IMR-90 (cell line): Measurements from ENCODE around the gene HTT. TPM values are rescaled to one million over a fixed set of nuclear protein-coding genes. Genes with fewer than 3 reads are reported as not detected.

Experiments
- ATAC-seq: fragments of 200-7000 bp; cut with Tn5 transposase; 2 replicates; pipeline ENCODE4 v1.9.1; 2020; ENCODE audit warnings: low read depth, mild to moderate bottlenecking, moderate library complexity
- BruUV-seq: library from RNA; stranded (reverse); fragments of 400-500 nt; replicated peaks from 2 replicates; lab custom pipeline; 2021; lab: Mats Ljungman, UMichigan
- CTCF ChIA-PET: fragments of 300-600 bp; formaldehyde crosslinking; extraction: SDS; loops from one replicate; lab custom pipeline; 2021; ENCODE audit warnings: antibody characterized with exemption; lab: Yijun Ruan, JAX
- POLR2A ChIA-PET: fragments of 300-600 bp; sonication (Branson Sonifier 250); formaldehyde crosslinking; loops from one replicate; lab custom pipeline; 2022; ENCODE audit warnings: antibody characterized with exemption; ENCODE audit not compliant: unreplicated experiment; lab: Charles Lee
- DNase-seq: peaks from one replicate; pipeline ENCODE4 v3.0.0; 2013
- H2AFZ ChIP-seq: replicated peaks from 2 replicates; pipeline ENCODE3; 2013; ENCODE audit warnings: low read length, mild to moderate bottlenecking; ENCODE audit not compliant: poor library complexity
- H2AK5ac ChIP-seq: 2 replicates; pipeline ENCODE4 v1.6.1; 2013; ENCODE audit warnings: low read depth, low read length, inconsistent platforms
- H2AK9ac ChIP-seq: replicated peaks from 2 replicates; pipeline ENCODE3; 2013; ENCODE audit warnings: mild to moderate bottlenecking, low read depth, low read length, moderate library complexity; ENCODE audit not compliant: poor library complexity
- H2BK120ac ChIP-seq: 2 replicates; pipeline ENCODE4 v1.6.1; 2013; ENCODE audit warnings: low read depth, low read length, inconsistent platforms
- H2BK15ac ChIP-seq: 3 replicates; pipeline ENCODE4 v1.6.1; 2013; ENCODE audit warnings: low read depth, low read length, inconsistent platforms
- H2BK20ac ChIP-seq: 2 replicates; pipeline ENCODE4 v1.6.1; 2013; ENCODE audit warnings: low read depth, mild to moderate bottlenecking, inconsistent platforms, low read length, moderate library complexity
- H2BK5ac ChIP-seq: 2 replicates; pipeline ENCODE4 v1.6.1; 2013; ENCODE audit warnings: mild to moderate bottlenecking, low read depth, low read length, inconsistent platforms; ENCODE audit not compliant: poor library complexity, severe bottlenecking
- H3K14ac ChIP-seq: replicated peaks from 2 replicates; pipeline ENCODE4 v1.6.1; 2013; ENCODE audit warnings: low read depth, low read length, inconsistent platforms
- H3K18ac ChIP-seq: 2 replicates; pipeline ENCODE4 v1.6.1; 2013; ENCODE audit warnings: low read depth, low read length, control low read depth
- H3K23ac ChIP-seq: 2 replicates; pipeline ENCODE4 v1.6.1; 2013; ENCODE audit warnings: low read depth, low read length, inconsistent platforms
- H3K27ac ChIP-seq: 2 replicates; pipeline ENCODE4 v1.5.1; 2013; ENCODE audit warnings: mild to moderate bottlenecking, control low read depth, low read length; ENCODE audit not compliant: insufficient read depth
- H3K27me3 ChIP-seq: 2 replicates; pipeline ENCODE4 v1.6.1; 2013; ENCODE audit warnings: low read length; ENCODE audit not compliant: control insufficient read depth, insufficient read depth
- H3K36me3 ChIP-seq: 2 replicates; pipeline ENCODE4 v1.6.1; 2013; ENCODE audit warnings: low read length, mixed read lengths; ENCODE audit not compliant: control insufficient read depth, insufficient read depth
- H3K4ac ChIP-seq: 2 replicates; pipeline ENCODE4 v1.6.1; 2013; ENCODE audit warnings: low read depth, low read length, inconsistent platforms
- H3K4me1 ChIP-seq: 2 replicates; pipeline ENCODE4 v1.6.1; 2013; ENCODE audit warnings: low read length, mixed read lengths; ENCODE audit not compliant: control insufficient read depth, insufficient read depth
- H3K4me2 ChIP-seq: 2 replicates; pipeline ENCODE4 v1.6.1; 2013; ENCODE audit warnings: low read depth, mild to moderate bottlenecking, control low read depth, low read length, moderate library complexity
- H3K4me3 ChIP-seq: 2 replicates; pipeline ENCODE4 v1.5.1; 2013; ENCODE audit warnings: low read depth, mild to moderate bottlenecking, control low read depth, low read length, moderate library complexity; ENCODE audit not compliant: insufficient read depth
- H3K56ac ChIP-seq: 2 replicates; pipeline ENCODE4 v1.6.1; 2013; ENCODE audit warnings: low read length, inconsistent platforms; ENCODE audit not compliant: insufficient read depth; ENCODE audit errors: extremely low read depth
- H3K79me1 ChIP-seq, 2 experiments: 2 replicates each; pipeline ENCODE4 v1.6.1; 2013; ENCODE audit warnings: low read length in 2 of 2, inconsistent platforms in 1 of 2, low read depth in 1 of 2
- H3K9ac ChIP-seq: 2 replicates; pipeline ENCODE4 v1.6.1; 2013; ENCODE audit warnings: low read depth, low read length, control low read depth
- H3K9me1 ChIP-seq: 2 replicates; pipeline ENCODE4 v1.6.1; 2013; ENCODE audit warnings: low read length, inconsistent platforms; ENCODE audit not compliant: insufficient read depth
- H3K9me3 ChIP-seq: 2 replicates; pipeline ENCODE4 v1.6.1; 2013; ENCODE audit warnings: low read length; ENCODE audit not compliant: control insufficient read depth, insufficient read depth
- H4K20me1 ChIP-seq: 2 replicates; pipeline ENCODE4 v1.6.1; 2013; ENCODE audit warnings: low read length, inconsistent platforms; ENCODE audit not compliant: insufficient read depth
- H4K5ac ChIP-seq: 2 replicates; pipeline ENCODE4 v1.6.1; 2013; ENCODE audit warnings: mild to moderate bottlenecking, low read depth, low read length, control low read depth
- H4K8ac ChIP-seq, 2 experiments: 2 replicates each; pipeline ENCODE4 v1.6.1; 2013; ENCODE audit warnings: low read depth in 2 of 2, low read length in 2 of 2, control low read depth in 1 of 2, inconsistent platforms in 1 of 2
- H4K91ac ChIP-seq: 2 replicates; pipeline ENCODE4 v1.6.1; 2013; ENCODE audit warnings: low read depth, low read length, inconsistent platforms; ENCODE audit not compliant: insufficient read depth
- BHLHE40 ChIP-seq: fragments of 150-350 bp; IDR thresholded peaks from 2 replicates; pipeline ENCODE4 v1.6.1; 2016; ENCODE audit warnings: mild to moderate bottlenecking, low read depth, low read length
- ELK1 ChIP-seq: fragments of 150-350 bp; IDR thresholded peaks from 2 replicates; pipeline ENCODE4 v1.6.1; 2016; ENCODE audit warnings: low read depth, mild to moderate bottlenecking, low read length, moderate library complexity, borderline replicate concordance
- RFX5 ChIP-seq: IDR thresholded peaks from 2 replicates; pipeline ENCODE4 v1.8.0; 2012; ENCODE audit warnings: low read depth, mild to moderate bottlenecking, low read length, moderate library complexity
- WGBS, 2 experiments: methylation state at CpG; one replicate each; pipeline versions ENCODE4 v1.1.5 to v1.1.7; 2013; ENCODE audit warnings: missing lambda C conversion rate in 2 of 2; ENCODE audit not compliant: insufficient read length in 1 of 2; ENCODE audit errors: extremely low coverage in 2 of 2; 5-methylcytosine and 5-hydroxymethylcytosine counted together
- dilution Hi-C: fragments of 300-500 bp; cut with HindIII; formaldehyde crosslinking; loops from one replicate; pipeline ENCODE4 v1.14.3; 2018; ENCODE audit warnings: low sequenced_read_pairs; ENCODE audit not compliant: unreplicated experiment
- in situ Hi-C: fragments of 300-500 bp; cut with MboI; formaldehyde crosslinking; loops from 3 replicates; pipeline ENCODE4 v1.14.3; 2019; ENCODE audit warnings: low sequenced_read_pairs, inconsistent platforms, mixed read lengths
- intact Hi-C: fragments of 100-400 bp; cut with micrococcal nuclease; formaldehyde crosslinking; loops from 2 replicates; pipeline ENCODE4 v1.10.0; 2022
- polyA plus RNA-seq, 3 experiments: library from polyadenylated mRNA; depleted of rRNA; stranded (reverse); fragments of >200 nt; gene quantifications; 2 replicates each; pipeline ENCODE4 v1.2.3, GENCODE V29; 2012; ENCODE audit warnings: low replicate concordance in 1 of 3
- total RNA-seq: library from RNA; depleted of rRNA; stranded (reverse); fragments of >200 nt; gene quantifications from 2 replicates; pipeline ENCODE4 v1.2.3, GENCODE V29; 2012

HTT gene
- total and polyA plus RNA-seq, 2 of the 4 experiments (the other 2 are of a cell fraction), result 11.6 to 14.3 TPM

GRCh38 chr4:3236326-3236878 lies 161.9 kb downstream of the HTT start:
- Histone ChIP-seq H2BK15ac (no peak overlapping the region), H3K4ac (no peak overlapping the region), H2BK20ac (no peak overlapping the region), H3K27me3 (no peaks in the 10 kb centered on the region), H3K23ac (no peak overlapping the region), H2AK9ac (no peak overlapping the region), H3K4me1 (peaks cover 3% of the 10 kb centered on the region), H3K9me1 (peaks cover 5% of the 10 kb centered on the region; the same call in 1 of the 2 replicates), H2BK120ac (no peak overlapping the region), H4K20me1 (peaks cover 10% of the 10 kb centered on the region), H3K79me1 (peaks cover 0 to 1% of the 10 kb centered on the region in 2 experiments; a peak in 1 of 4 replicates), H2AK5ac (no peak overlapping the region), H3K4me3 (no peak overlapping the region), H3K18ac (no peak overlapping the region), H3K27ac (no peak overlapping the region), H2AFZ (no peak overlapping the region), H3K4me2 (no peak overlapping the region), H3K9ac (no peak overlapping the region), H4K8ac (no peak overlapping the region), H4K5ac (no peak overlapping the region), H3K9me3 (no peaks in the 10 kb centered on the region), H3K14ac (no peak overlapping the region), H4K91ac (no peak overlapping the region), H3K36me3 (peaks cover 60% of the 10 kb centered on the region; the same call in 1 of the 2 replicates), H3K56ac (no peak overlapping the region), H2BK5ac (no peak overlapping the region)
- DNase-seq, result no peak
- ATAC-seq, result no peak
- dilution Hi-C loops, result no loop called here
- WGBS, 2 experiments, result 79% methylated on average over 2 of the region's 9 CpGs; no CpG with 5 or more reads in 1 of the 2 experiments
- no TSS peak for BruUV-seq
- ChIA-PET POLR2A (no interaction called here), CTCF (no interaction called here)
- TF ChIP-seq ELK1 (no peak), RFX5 (no peak), BHLHE40 (no peak)
- intact Hi-C loops, result no loop called here
- in situ Hi-C loops, result no loop called here
